ENCODE measurements around the gene NAV2. TPM values are rescaled to one million over a fixed set of nuclear protein-coding genes. Genes with fewer than 3 reads are reported as not detected.

NAV2 gene
- polyA plus RNA-seq, 1 donor (not counting 4 experiments of a cell fraction or from before 2014, with no cell fraction given), result 4.0 TPM

- Histone ChIP-seq H3K4me3 (ENCODE audit: control insufficient read depth in 2 of 3, extremely low read depth in 1 of 3, insufficient read depth in 2 of 3, low read depth in 1 of 3, low read length in 3 of 3) (no peak overlapping the region), H4K20me1 (ENCODE audit: control insufficient read depth, extremely low read depth, insufficient read depth, low read length) (no peaks in the 10 kb centered on the region), H3K79me2 (ENCODE audit: control insufficient read depth, insufficient read depth, low read length) (no peaks in the 10 kb centered on the region), H3K4me1 (ENCODE audit: control insufficient read depth, extremely low read depth, insufficient read depth, low read length) (no peaks in the 10 kb centered on the region), H3K9me3 (ENCODE audit: control insufficient read depth, low read depth, low read length) (no peaks in the 10 kb centered on the region), H3K27me3 (ENCODE audit: control insufficient read depth, extremely low read depth, insufficient read depth, low read length) (no peaks in the 10 kb centered on the region), H3K9ac (ENCODE audit: control insufficient read depth, extremely low read depth, insufficient read depth, low read length) (no peak overlapping the region), H3K4me2 (ENCODE audit: control insufficient read depth, extremely low read depth, insufficient read depth, low read depth, low read length) (no peak overlapping the region), H2AFZ (ENCODE audit: control insufficient read depth, low read length) (no peak overlapping the region), H3K36me3 (ENCODE audit: control insufficient read depth in 2 of 2, extremely low read depth in 1 of 2, insufficient read depth in 2 of 2, low read length in 2 of 2) (peaks cover 0 to 3% of the 10 kb centered on the region in 2 experiments), H3K9me1 (ENCODE audit: control insufficient read depth, extremely low read depth, insufficient read depth, low read length) (no peaks in the 10 kb centered on the region), H3K27ac (ENCODE audit: control insufficient read depth, insufficient read depth, low read length) (no peak overlapping the region)
- dilution Hi-C loops (cut with MboI; ENCODE audit: extremely low pct_ligation_motif_present, low sequenced_read_pairs), result no loop called here
- FAIRE-seq (no peak), DNase-seq (ENCODE audit: low read depth, low spot score) (no peak)
- TF ChIP-seq CTCF (optimal IDR thresholded peaks at IDR 0.05 in 1 of 3, IDR thresholded peaks at IDR 0.05 in 1 of 3, conservative IDR thresholded peaks at IDR 0.05 in 1 of 3; ENCODE audit: extremely low read depth in 1 of 3, insufficient read depth in 2 of 3, low read length in 3 of 3), result no peak
- no peak for TF ChIP-seq EZH2 (IDR thresholded peaks at IDR 0.05; ENCODE audit: low read length)
These were observed 356.1 kb downstream of the NAV2 start for GRCh38 chr11:20068691-20069090.

- no peaks in the 10 kb centered on the region for H3K4me1 ChIP-seq (ENCODE audit: control insufficient read depth, extremely low read depth, insufficient read depth, low read length)
- TF ChIP-seq CTCF (optimal IDR thresholded peaks at IDR 0.05 in 1 of 3, IDR thresholded peaks at IDR 0.05 in 1 of 3, conservative IDR thresholded peaks at IDR 0.05 in 1 of 3; ENCODE audit: extremely low read depth in 1 of 3, insufficient read depth in 2 of 3, low read length in 3 of 3) (no peak), EZH2 (IDR thresholded peaks at IDR 0.05; ENCODE audit: low read length) (no peak)
- no peak overlapping the region for H3K4me2 ChIP-seq (ENCODE audit: control insufficient read depth, extremely low read depth, insufficient read depth, low read depth, low read length)
- peaks cover 2 to 3% of the 10 kb centered on the region in 2 experiments for H3K36me3 ChIP-seq (ENCODE audit: control insufficient read depth in 2 of 2, extremely low read depth in 1 of 2, insufficient read depth in 2 of 2, low read length in 2 of 2)
- dilution Hi-C loops (cut with MboI; ENCODE audit: extremely low pct_ligation_motif_present, low sequenced_read_pairs), result no loop called here
- H3K27me3 ChIP-seq (ENCODE audit: control insufficient read depth, extremely low read depth, insufficient read depth, low read length), result no peaks in the 10 kb centered on the region
- H3K4me3 ChIP-seq (ENCODE audit: control insufficient read depth in 2 of 3, extremely low read depth in 1 of 3, insufficient read depth in 2 of 3, low read depth in 1 of 3, low read length in 3 of 3), result no peak overlapping the region
- no peak for DNase-seq (ENCODE audit: low read depth, low spot score)
- H3K9me1 ChIP-seq (ENCODE audit: control insufficient read depth, extremely low read depth, insufficient read depth, low read length), result no peaks in the 10 kb centered on the region
- no peak overlapping the region for H3K27ac ChIP-seq (ENCODE audit: control insufficient read depth, insufficient read depth, low read length)
- H3K9ac ChIP-seq (ENCODE audit: control insufficient read depth, extremely low read depth, insufficient read depth, low read length), result no peak overlapping the region
- no peaks in the 10 kb centered on the region for H3K79me2 ChIP-seq (ENCODE audit: control insufficient read depth, insufficient read depth, low read length)
- no peaks in the 10 kb centered on the region for H3K9me3 ChIP-seq (ENCODE audit: control insufficient read depth, low read depth, low read length)
- no peaks in the 10 kb centered on the region for H4K20me1 ChIP-seq (ENCODE audit: control insufficient read depth, extremely low read depth, insufficient read depth, low read length)
- FAIRE-seq, result no peak
- H2AFZ ChIP-seq (ENCODE audit: control insufficient read depth, low read length), result no peak overlapping the region
These were observed 357.8 kb downstream of the NAV2 start for GRCh38 chr11:20070459-20070858.
